Common myeloid progenitor, CD34-positive (primary cell): Measurements from ENCODE around the gene VDR.

Experiments used
- CTCF ChIA-PET: fragments of 350-600 bp; sonication (Branson Sonifier 250); formaldehyde crosslinking; loops from one replicate; lab custom pipeline; 2021; ENCODE audit warnings: antibody characterized with exemption; lab: Charles Lee
- POLR2A ChIA-PET: fragments of 350-600 bp; sonication (Branson Sonifier 250); formaldehyde crosslinking; loops from one replicate; lab custom pipeline; 2021; ENCODE audit warnings: antibody characterized with exemption; lab: Charles Lee
- DNase-seq, 3 donors: peaks; one replicate each; pipeline versions ENCODE4 v3.0.0 to v3.0.0-alpha.2; 2013
- H3K27ac ChIP-seq, 2 experiments: 1 replicate in 1 of 2; 2 replicates in 1 of 2; pipeline ENCODE4 v1.7.0; 2013; ENCODE audit warnings: inconsistent platforms in 2 of 2, low read length in 2 of 2, mild to moderate bottlenecking in 2 of 2, low read depth in 1 of 2, moderate library complexity in 1 of 2; ENCODE audit not compliant: severe bottlenecking in 2 of 2, insufficient read depth in 1 of 2, poor library complexity in 1 of 2
- H3K27me3 ChIP-seq, 5 experiments: replicated peaks in 2 of 5; 1 replicate in 3 of 5; 2 replicates in 2 of 5; pipeline versions ENCODE4 v1.6.1 to v1.7.0; 2013; ENCODE audit warnings: low read length in 4 of 5, mild to moderate bottlenecking in 2 of 5, moderate library complexity in 2 of 5, inconsistent platforms in 1 of 5; ENCODE audit not compliant: insufficient read depth in 5 of 5, control insufficient read depth in 4 of 5
- H3K36me3 ChIP-seq, 4 experiments: 1 replicate in 2 of 4; 2 replicates in 2 of 4; pipeline versions ENCODE4 v1.6.1 to v1.7.0; 2013; ENCODE audit warnings: low read length in 3 of 4, control low read depth in 1 of 4, mild to moderate bottlenecking in 1 of 4; ENCODE audit not compliant: control insufficient read depth in 4 of 4, insufficient read depth in 4 of 4
- H3K4me1 ChIP-seq, 4 experiments: 1 replicate in 3 of 4; 2 replicates in 1 of 4; pipeline versions ENCODE4 v1.6.1 to v1.7.1; 2013; ENCODE audit warnings: low read length in 3 of 4, mild to moderate bottlenecking in 3 of 4, control low read depth in 1 of 4, inconsistent platforms in 1 of 4, moderate library complexity in 1 of 4; ENCODE audit not compliant: control insufficient read depth in 4 of 4, insufficient read depth in 4 of 4; ENCODE audit errors: control extremely low read depth in 1 of 4
- H3K4me3 ChIP-seq, 7 experiments: 1 replicate in 4 of 7; 2 replicates in 3 of 7; pipeline versions ENCODE4 v1.5.1 to v1.7.0; 2013; ENCODE audit warnings: mild to moderate bottlenecking in 7 of 7, low read length in 6 of 7, moderate library complexity in 6 of 7, inconsistent platforms in 2 of 7, low read depth in 2 of 7, control low read depth in 1 of 7; ENCODE audit not compliant: insufficient read depth in 4 of 7, control insufficient read depth in 1 of 7; ENCODE audit errors: extremely low read depth in 1 of 7
- H3K9me3 ChIP-seq, 5 experiments: 1 replicate in 4 of 5; 2 replicates in 1 of 5; pipeline versions ENCODE4 v1.6.1 to v1.7.1; 2013; ENCODE audit warnings: low read length in 4 of 5, mild to moderate bottlenecking in 2 of 5, inconsistent platforms in 1 of 5, low read depth in 1 of 5, moderate library complexity in 1 of 5; ENCODE audit not compliant: control insufficient read depth in 4 of 5, insufficient read depth in 2 of 5; ENCODE audit errors: control extremely low read depth in 1 of 5
- whole genome bisulfite sequencing: methylation state at CpG from one replicate; pipeline ENCODE4 v1.1.5; 2013; ENCODE audit not compliant: insufficient coverage; 5-methylcytosine and 5-hydroxymethylcytosine counted together

VDR gene

DNA sequence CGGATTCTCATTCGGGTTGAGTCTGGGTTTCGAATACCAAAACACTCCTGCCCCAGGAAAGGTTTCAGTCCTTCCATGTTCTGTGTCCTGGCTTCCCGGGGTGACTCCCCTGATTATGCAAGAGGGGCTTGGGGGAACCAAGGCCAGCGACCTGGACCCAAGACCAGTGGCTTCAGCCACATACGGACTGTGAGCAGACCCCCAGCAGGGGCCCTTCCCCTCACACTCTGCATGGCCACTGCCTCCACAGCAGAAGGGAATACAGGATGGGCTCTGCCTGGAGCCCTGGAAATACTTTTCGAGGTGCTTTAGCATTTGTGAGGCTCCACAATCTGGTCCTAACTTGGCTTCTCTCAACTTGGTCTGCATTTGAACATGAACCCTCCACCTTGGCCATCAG is 104.2 kb downstream of the VDR start:
- Histone ChIP-seq H3K4me3 (no peak overlapping the region), H3K27ac (peak overlapping the region in 1 of 2 experiments; percentile 55), H3K36me3 (peaks cover 2 to 40% (median 25%) of the 10 kb centered on the region in 4 experiments), H3K4me1 (peaks cover 16 to 81% (median 71%) of the 10 kb centered on the region in 4 experiments), H3K9me3 (no peaks in the 10 kb centered on the region), H3K27me3 (no peaks in the 10 kb centered on the region)
- POLR2A ChIA-PET = interaction anchor here (0.6 to 1.2 kb wide), 2 partner anchors 7 to 14 kb away, joined by 4 to 7 read pairs; no protein-coding TSS in a partner anchor
- 92% methylated on average over 7 of the region's 7 CpGs for WGBS
- CTCF ChIA-PET = interaction anchor here (1.1 to 49.5 kb wide), 10 partner anchors 8 to 93 kb away, joined by 3 to 1391 read pairs (median 17); partner anchors contain the start of gene HDAC7
- no peak for DNase-seq

DNA sequence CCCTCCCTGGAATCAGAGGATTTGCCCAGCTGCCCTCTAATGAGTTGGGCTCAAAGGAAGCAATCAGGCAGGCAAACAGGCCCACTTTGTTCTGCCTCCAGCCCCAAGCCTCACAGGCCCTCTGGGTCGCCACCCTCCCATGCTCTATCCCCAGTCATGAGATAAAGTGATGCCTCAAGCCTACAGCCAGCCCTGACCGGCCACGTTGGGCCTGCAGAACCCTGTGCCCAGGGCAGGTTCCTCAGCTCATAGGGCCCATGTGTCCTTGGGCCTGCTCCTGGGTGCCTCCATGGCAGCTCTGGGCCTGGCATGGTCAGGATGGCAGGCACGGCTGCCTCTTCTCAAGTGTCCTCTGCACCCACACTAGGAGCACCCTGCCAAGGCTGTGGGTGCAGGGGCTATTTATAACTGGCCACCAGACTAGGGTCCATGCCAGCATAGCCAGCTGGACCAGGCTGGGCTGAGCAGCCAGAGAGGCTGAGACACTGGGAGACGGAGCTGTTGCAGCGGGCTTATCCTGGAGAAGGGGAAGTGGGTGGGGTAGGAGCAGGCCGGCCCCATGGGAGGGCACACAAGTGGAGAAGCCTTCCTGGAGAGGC is 105.3 kb downstream of the VDR start:
- CTCF ChIA-PET = interaction anchor here (1.3 to 49.5 kb wide), 8 partner anchors 9 to 56 kb away, joined by 3 to 1391 read pairs (median 24); partner anchors contain the start of gene HDAC7

DNA sequence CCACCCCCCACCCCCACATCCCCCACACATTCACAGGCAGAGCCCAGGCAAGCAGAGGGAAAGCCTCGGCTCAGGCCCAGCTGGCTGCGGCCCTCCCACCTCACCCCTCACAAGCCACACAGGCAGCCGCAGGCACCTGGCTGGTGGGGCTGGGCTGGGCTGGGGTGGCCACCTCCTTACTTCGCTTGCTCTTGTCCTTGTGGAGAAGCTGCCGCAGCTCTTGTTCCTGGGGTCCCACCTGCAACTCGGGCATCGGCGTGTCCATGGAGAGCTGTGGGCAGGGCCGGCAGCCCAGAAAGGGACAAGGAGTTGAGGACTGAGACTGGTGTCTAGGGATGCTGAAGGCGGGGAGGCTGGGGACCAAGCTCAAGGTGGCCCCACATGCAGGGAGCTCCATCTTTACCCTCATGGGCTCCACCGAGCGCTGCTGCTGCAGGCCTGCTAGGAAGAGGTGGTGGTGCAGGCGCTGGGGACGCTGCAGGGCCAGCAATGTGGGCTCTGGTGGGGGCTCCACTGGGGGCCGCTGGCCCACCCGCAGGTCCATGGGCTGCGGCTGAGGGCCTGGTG is 106.3 kb downstream of the VDR start:
- Histone ChIP-seq H3K27me3 (no peaks in the 10 kb centered on the region), H3K9me3 (no peaks in the 10 kb centered on the region), H3K36me3 (peaks cover 4 to 56% (median 41%) of the 10 kb centered on the region in 4 experiments), H3K4me3 (no peak overlapping the region), H3K27ac (no peak overlapping the region), H3K4me1 (peaks cover 14 to 60% (median 50%) of the 10 kb centered on the region in 4 experiments)
- no peak for DNase-seq
- CTCF ChIA-PET = interaction anchor here (0.6 to 49.5 kb wide), 11 partner anchors 9 to 85 kb away, joined by 3 to 1391 read pairs (median 5); partner anchors contain the start of gene HDAC7
- POLR2A ChIA-PET = interaction anchor here (1.3 kb wide), 1 partner anchor 14 kb away, joined by 3 read pairs; no protein-coding TSS in a partner anchor
- 96% methylated on average over 12 of the region's 17 CpGs for WGBS

More for the DNA sequence above, 105.3 kb downstream of the VDR start:
- no peak for DNase-seq
- WGBS = 92% methylated on average over 4 of the region's 7 CpGs
- POLR2A ChIA-PET = interaction anchor here (0.9 to 1.2 kb wide), 2 partner anchors 9 to 19 kb away, joined by 4 to 6 read pairs; no protein-coding TSS in a partner anchor
- Histone ChIP-seq H3K9me3 (no peaks in the 10 kb centered on the region), H3K27me3 (no peaks in the 10 kb centered on the region), H3K27ac (peak overlapping the region in 1 of 2 experiments; percentile 55), H3K4me3 (no peak overlapping the region), H3K36me3 (peaks cover 2 to 49% (median 31%) of the 10 kb centered on the region in 4 experiments), H3K4me1 (peaks cover 14 to 70% (median 60%) of the 10 kb centered on the region in 4 experiments)

DNA sequence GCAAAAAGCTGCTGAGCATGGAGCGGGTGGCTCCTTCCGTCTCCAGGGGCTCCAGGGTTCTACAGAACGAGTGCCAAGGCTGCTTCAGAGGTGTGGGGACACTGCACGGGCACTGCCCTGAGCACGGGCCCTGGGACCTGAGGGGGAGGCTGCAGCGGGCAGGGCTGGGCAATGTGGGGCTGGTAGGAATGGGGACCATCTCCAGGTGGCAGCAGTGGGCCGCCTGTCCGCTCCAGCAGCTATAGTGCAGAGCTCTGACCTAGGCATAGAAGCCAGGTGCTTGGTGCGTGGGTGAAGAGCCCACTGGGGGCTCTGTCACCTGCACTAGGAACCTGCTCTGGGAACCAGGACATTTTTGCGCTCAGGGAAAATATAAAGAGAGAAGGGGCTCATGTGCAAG is 107.4 kb downstream of the VDR start:
- H3K27ac ChIP-seq = no peak overlapping the region
- peaks cover 10 to 50% (median 40%) of the 10 kb centered on the region in 4 experiments for H3K4me1 ChIP-seq
- H3K27me3 ChIP-seq = no peaks in the 10 kb centered on the region
- DNase-seq = peak in 2 of 3 donors; percentile 48 to 59
- CTCF ChIA-PET = interaction anchor here (0.6 to 49.5 kb wide), 16 partner anchors 8 to 150 kb away, joined by 3 to 1391 read pairs (median 4); partner anchors contain the start of gene HDAC7
- no peak overlapping the region for H3K4me3 ChIP-seq
- H3K36me3 ChIP-seq = peaks cover 5 to 66% (median 49%) of the 10 kb centered on the region in 4 experiments
- 93% methylated on average over 10 of the region's 10 CpGs for WGBS
- POLR2A ChIA-PET = interaction anchor here (0.5 to 1.3 kb wide), 3 partner anchors 15 to 40 kb away, joined by 3 read pairs; no protein-coding TSS in a partner anchor
- no peaks in the 10 kb centered on the region for H3K9me3 ChIP-seq

DNA sequence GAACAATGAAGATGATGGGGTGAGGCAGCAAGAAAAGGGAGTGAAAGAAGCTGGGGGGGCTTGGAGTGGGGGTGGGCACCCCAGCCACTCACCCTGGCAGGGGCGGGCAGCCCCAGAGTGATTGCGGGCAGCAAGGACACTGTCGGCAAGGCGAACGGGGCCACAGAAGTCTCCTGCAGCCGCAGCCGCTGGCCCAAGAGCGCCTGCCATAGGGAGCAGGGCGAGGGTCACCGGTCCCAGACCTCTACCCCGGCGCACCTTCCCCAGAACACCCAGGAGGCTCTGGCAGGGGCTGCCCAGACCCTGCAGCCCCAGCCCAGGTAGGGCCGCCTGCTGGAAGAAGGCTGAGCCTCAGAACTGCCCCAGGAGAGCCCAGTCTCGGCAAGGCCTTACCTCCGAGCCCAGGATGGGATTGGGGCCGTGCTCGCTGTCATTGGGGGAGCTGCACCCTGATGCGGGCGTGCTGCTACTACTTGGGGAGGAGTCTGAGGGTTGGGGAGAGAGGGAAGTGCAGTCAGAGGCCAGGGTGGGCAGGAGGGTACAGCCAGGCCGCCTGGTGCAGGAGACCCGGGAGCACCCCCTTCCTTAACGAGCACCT is 108.9 kb downstream of the VDR start:
- no peak for DNase-seq
- ChIA-PET CTCF (interaction anchor here (0.7 to 49.5 kb wide), 5 partner anchors 12 to 43 kb away, joined by 3 to 1391 read pairs (median 5); no protein-coding TSS in a partner anchor), POLR2A (no interaction called here)
- Histone ChIP-seq H3K27me3 (no peaks in the 10 kb centered on the region), H3K27ac (no peak overlapping the region), H3K4me1 (peaks cover 4 to 35% (median 26%) of the 10 kb centered on the region in 4 experiments), H3K4me3 (no peak overlapping the region), H3K9me3 (no peaks in the 10 kb centered on the region), H3K36me3 (peaks cover 7 to 80% (median 63%) of the 10 kb centered on the region in 4 experiments)
- over 99% methylated on average over 15 of the region's 22 CpGs for WGBS

DNA sequence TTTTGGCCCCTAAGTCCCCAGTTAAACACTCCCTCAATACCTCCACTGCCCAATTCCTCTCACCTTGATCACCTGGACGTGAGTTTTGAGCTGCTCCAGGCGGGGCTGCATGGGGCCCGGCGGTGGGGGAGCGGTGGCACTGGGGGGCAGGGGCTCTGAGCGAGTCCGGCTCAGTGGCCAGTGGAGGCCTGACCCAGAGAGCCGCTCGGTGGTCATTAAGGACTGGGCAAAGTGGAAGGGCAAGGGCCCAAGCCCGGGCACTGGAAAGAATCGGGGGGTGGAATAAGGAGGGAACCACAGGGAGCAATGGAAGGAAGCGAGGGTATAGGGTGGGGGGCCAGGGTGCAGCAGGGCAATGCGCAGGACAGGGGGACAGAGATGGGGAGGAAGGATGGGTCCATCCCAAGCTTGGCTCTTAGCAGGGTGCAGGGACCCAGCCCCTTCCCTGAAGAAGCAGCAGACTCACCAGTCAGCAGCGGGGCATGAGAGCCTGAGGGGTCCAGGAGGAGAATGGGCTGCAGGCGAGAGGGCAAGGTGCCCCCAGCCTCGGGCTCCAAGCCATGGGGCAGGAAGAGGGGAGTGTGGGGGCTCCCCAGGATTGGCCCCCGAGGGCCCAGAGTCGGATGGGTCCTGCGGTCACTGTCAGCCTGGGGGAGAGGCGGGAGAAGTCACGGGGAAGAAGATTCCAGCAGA is 109.5 kb downstream of the VDR start:
- no peak for DNase-seq
- ChIA-PET POLR2A (no interaction called here), CTCF (interaction anchor here (1.1 to 49.5 kb wide), 5 partner anchors 13 to 44 kb away, joined by 3 to 1391 read pairs (median 9); no protein-coding TSS in a partner anchor)
- Histone ChIP-seq H3K27me3 (no peaks in the 10 kb centered on the region), H3K4me1 (peaks cover 0 to 28% (median 21%) of the 10 kb centered on the region in 4 experiments), H3K27ac (peak overlapping the region in 1 of 2 experiments; percentile 34), H3K4me3 (no peak overlapping the region), H3K36me3 (peaks cover 7 to 87% (median 69%) of the 10 kb centered on the region in 4 experiments), H3K9me3 (no peaks in the 10 kb centered on the region)
- WGBS = 97% methylated on average over 19 of the region's 21 CpGs
